ENCODE results near the gene OAS3. TPM values are rescaled to one million over a fixed set of nuclear protein-coding genes. Genes with fewer than 3 reads are reported as not detected.

Gene OAS3
- total RNA-seq, 1 donor from 2014 or later, result 34.7 TPM

GRCh38 chr12:113014565-113014964, 76.3 kb downstream of the OAS3 start:
- DNase-seq (ENCODE audit: low spot score), result no peak

DNA sequence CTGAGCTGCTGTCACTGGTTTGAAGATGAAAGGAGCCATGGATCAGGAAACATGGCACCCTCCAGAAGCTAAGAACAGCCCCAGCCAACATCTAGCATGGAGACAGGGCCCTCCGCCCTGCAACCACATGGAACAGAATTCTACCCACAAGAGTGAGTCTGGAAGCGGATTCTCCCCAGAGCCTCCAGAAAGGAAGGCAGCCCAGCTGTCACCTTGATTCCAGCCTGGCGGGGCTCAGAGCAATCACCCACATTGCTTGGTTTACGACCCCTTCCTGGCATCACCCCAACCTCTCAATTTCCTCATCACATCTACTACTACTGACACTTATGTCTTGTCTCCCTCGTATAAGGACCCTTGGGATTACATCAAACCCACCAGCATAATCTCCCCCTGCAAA, 78.5 kb downstream of the OAS3 start:
- DNase-seq (ENCODE audit: low spot score), result no peak

- no peak for DNase-seq (ENCODE audit: low spot score)
Observed at GRCh38 chr12:113019025-113019424, 80.8 kb downstream of the OAS3 start.

- no peak for DNase-seq (ENCODE audit: low spot score)
Observed at GRCh38 chr12:113021500-113021899, 83.2 kb downstream of the OAS3 start.

Other genes starting within 250 kb of the OAS3 start
- 0.45 TPM for gene RPH3A, start 146.7 kb upstream of the OAS3 start, total RNA-seq
- 53.4 TPM for gene OAS1, start 31.5 kb upstream of the OAS3 start, total RNA-seq
- 36.6 TPM for gene OAS2, start 40.0 kb downstream of the OAS3 start, total RNA-seq
- gene DTX1, start 118.3 kb downstream of the OAS3 start, total RNA-seq, result 69.9 TPM
- gene RASAL1, start 197.3 kb downstream of the OAS3 start, total RNA-seq, result not detected
- gene CFAP73, start 211.2 kb downstream of the OAS3 start, total RNA-seq, result not detected
- 46.3 TPM for gene DDX54, start 247.0 kb downstream of the OAS3 start, total RNA-seq
- 9.9 TPM for gene RITA1, start 247.2 kb downstream of the OAS3 start, total RNA-seq